Measurements from ENCODE around the gene SESTD1. TPM values are rescaled to one million over a fixed set of nuclear protein-coding genes. Genes with fewer than 3 reads are reported as not detected.

Gene SESTD1
- polyA plus RNA-seq, 2 of the 4 experiments (the other 2 are of a cell fraction): 12.6 to 26.0 TPM

GRCh38 chr2:179311101-179311500 is 46.5 kb upstream of the SESTD1 start:
- H3K4me1 ChIP-seq: no peaks in the 10 kb centered on the region
- ChIA-PET POLR2A (no interaction called here), CTCF (no interaction called here)
- no peak overlapping the region for H3K4me2 ChIP-seq
- no peak for TF ChIP-seq E2F6 (IDR thresholded peaks at IDR 0.05; ENCODE audit: borderline replicate concordance, low read depth)
- TF ChIP-seq RCOR1 (IDR thresholded peaks at IDR 0.05; ENCODE audit: low read depth, low read length): no peak
- no peak for TF ChIP-seq NR3C1 (IDR thresholded peaks at IDR 0.05)
- TF ChIP-seq CEBPB (IDR thresholded peaks at IDR 0.05): no peak
- 30% methylated on average over 1 of the region's 1 CpG for WGBS (ENCODE audit: missing lambda C conversion rate)
- DNase-seq (ENCODE audit: low read depth in 1 of 2, low spot score in 1 of 2): no peak
- no peak for FAIRE-seq
- ATAC-seq: no peak
- no peak overlapping the region for H3K27ac ChIP-seq
- H3K9me3 ChIP-seq: no peaks in the 10 kb centered on the region
- no peak overlapping the region for H3K4me3 ChIP-seq

- Histone ChIP-seq H3K27ac (no peak overlapping the region), H3K4me1 (no peaks in the 10 kb centered on the region), H3K9me3 (no peaks in the 10 kb centered on the region), H3K4me3 (no peak overlapping the region), H3K4me2 (no peak overlapping the region)
- ChIA-PET CTCF (no interaction called here), POLR2A (no interaction called here)
- DNase-seq (ENCODE audit: low read depth in 1 of 2, low spot score in 1 of 2) (no peak), FAIRE-seq (no peak), ATAC-seq (no peak)
- no peak for TF ChIP-seq ESRRA (IDR thresholded peaks at IDR 0.05; ENCODE audit: borderline replicate concordance, low read length)
- TF ChIP-seq BCL3 (IDR thresholded peaks at IDR 0.05): no peak
- no peak for TF ChIP-seq MAFK (IDR thresholded peaks at IDR 0.05; ENCODE audit: partially characterized antibody)
- TF ChIP-seq HMGXB4 (CRISPR knock-in tag; IDR thresholded peaks at IDR 0.05; ENCODE audit: borderline replicate concordance): no peak
- TF ChIP-seq REST (IDR thresholded peaks at IDR 0.05): no peak
- no peak for TF ChIP-seq HES2 (IDR thresholded peaks at IDR 0.05)
- TF ChIP-seq HOXB13 (CRISPR knock-in tag; IDR thresholded peaks at IDR 0.05; ENCODE audit: low read depth): no peak
- TF ChIP-seq POLR2A (IDR thresholded peaks at IDR 0.05; ENCODE audit: low read length): no peak
- TF ChIP-seq KDM5A (IDR thresholded peaks at IDR 0.05): no peak
- no peak for TF ChIP-seq PHF8 (IDR thresholded peaks at IDR 0.05; ENCODE audit: borderline replicate concordance, low read depth)
- no peak for TF ChIP-seq JUN (IDR thresholded peaks at IDR 0.05)
- TF ChIP-seq TP53 (CRISPR knock-in tag; IDR thresholded peaks at IDR 0.05): no peak
- TF ChIP-seq CHD4 (IDR thresholded peaks at IDR 0.05; ENCODE audit: borderline replicate concordance): no peak
- TF ChIP-seq CEBPB (IDR thresholded peaks at IDR 0.05): no peak
- TF ChIP-seq RFX5 (IDR thresholded peaks at IDR 0.05): no peak
- no peak for TF ChIP-seq HOXA7 (CRISPR knock-in tag; IDR thresholded peaks at IDR 0.05)
- TF ChIP-seq HDAC2 (IDR thresholded peaks at IDR 0.05): no peak
- no peak for TF ChIP-seq SMC3 (IDR thresholded peaks at IDR 0.05)
- 28% methylated on average over 5 of the region's 5 CpGs for WGBS (ENCODE audit: missing lambda C conversion rate)
Observed at GRCh38 chr2:179307616-179308371, 43.2 kb upstream of the SESTD1 start.
